SK-N-MC (cell line): ENCODE results near the gene HDAC7.

Experiments used
- DNase-seq: peaks from one replicate; pipeline ENCODE4 v3.0.0-alpha.2; 2011; ENCODE audit warnings: low read depth, low spot score
- H3K27ac ChIP-seq: fragments of 200-600 bp; sonication (generic); 2 replicates; pipeline ENCODE4 v1.5.1; 2016; ENCODE audit warnings: mixed run types
- H3K36me3 ChIP-seq: fragments of 200-600 bp; sonication (generic); 2 replicates; pipeline ENCODE4 v1.6.1; 2017; ENCODE audit warnings: antibody characterized with exemption, low read length, mixed read lengths; ENCODE audit not compliant: insufficient read depth
- H3K4me3 ChIP-seq: fragments of 200-600 bp; sonication (generic); 2 replicates; pipeline ENCODE4 v1.5.1; 2016
- H3K9ac ChIP-seq: fragments of 200-600 bp; sonication (generic); 2 replicates; pipeline ENCODE4 v1.8.0; 2017; ENCODE audit warnings: mixed run types, mixed read lengths; ENCODE audit not compliant: insufficient read length
- H3K9me3 ChIP-seq: fragments of 200-600 bp; sonication (generic); 2 replicates; pipeline ENCODE4 v1.6.1; 2017; ENCODE audit warnings: low read depth, mild to moderate bottlenecking, antibody characterized with exemption, low read length, moderate library complexity, mixed read lengths
- EZH2 ChIP-seq: fragments of 200-600 bp; sonication (generic); IDR thresholded peaks from one replicate; pipeline ENCODE4 v1.6.1; 2017; ENCODE audit warnings: antibody characterized with exemption
- FOXP2 ChIP-seq: optimal IDR thresholded peaks from 2 replicates; pipeline ENCODE3; 2011; ENCODE audit warnings: mild to moderate bottlenecking, moderate library complexity; ENCODE audit not compliant: insufficient read depth; ENCODE audit errors: extremely low read length, control extremely low read depth
- POLR2AphosphoS5 ChIP-seq: IDR thresholded peaks from 2 replicates; pipeline ENCODE4 v1.6.1; 2012; ENCODE audit warnings: mild to moderate bottlenecking, low read depth, low read length, borderline replicate concordance

The HDAC7 gene

GRCh38 chr12:47835831-47836155, 16.1 kb upstream of the HDAC7 start:
- no peak overlapping the region for H3K27ac ChIP-seq
- no peak for DNase-seq
- TF ChIP-seq POLR2AphosphoS5 (no peak), FOXP2 (no peak), EZH2 (no peak)

DNA sequence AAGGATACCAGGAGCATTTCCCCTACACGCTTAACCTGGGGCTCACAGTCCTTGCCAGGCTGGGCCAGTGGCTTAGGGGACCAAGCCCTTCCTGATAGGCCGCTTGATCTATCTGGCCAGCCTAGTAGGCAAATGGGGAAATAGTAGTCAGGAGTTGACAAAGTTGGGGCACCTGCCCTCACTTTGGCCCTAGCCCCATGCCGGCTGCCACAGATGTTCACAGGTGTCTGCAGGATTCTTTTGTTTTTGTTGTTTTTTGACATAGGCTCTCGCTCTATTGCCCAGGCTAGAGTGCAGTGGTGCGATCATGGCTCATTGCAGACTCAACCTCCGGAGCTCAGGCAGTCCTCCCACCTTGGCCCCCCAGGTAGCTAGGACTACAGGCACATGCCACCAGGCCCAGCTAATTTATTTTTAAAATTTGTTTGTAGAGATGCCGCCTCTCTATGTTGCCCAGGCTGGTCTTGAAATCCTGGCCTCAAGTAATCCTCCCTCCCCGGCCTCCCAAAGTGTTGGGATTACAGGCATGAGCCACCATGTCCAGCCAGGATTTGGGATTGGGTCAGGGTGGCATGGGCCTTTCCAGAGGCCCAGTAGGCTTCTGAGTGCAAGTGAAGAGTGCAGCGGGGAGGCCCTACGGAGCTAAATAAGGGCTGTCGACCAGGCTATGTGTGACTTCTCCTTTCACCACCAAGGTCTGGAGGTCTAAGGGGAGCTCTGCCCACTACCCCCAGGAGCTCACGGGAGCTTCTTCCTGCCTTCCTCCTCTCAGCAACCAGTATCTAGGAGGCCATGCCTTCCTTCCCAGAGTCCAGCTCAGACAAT, 15.5 kb upstream of the HDAC7 start:
- no peak for DNase-seq
- no peak overlapping the region for H3K27ac ChIP-seq
- TF ChIP-seq FOXP2, result no peak
- TF ChIP-seq POLR2AphosphoS5, result no peak
- no peak for TF ChIP-seq EZH2
- no peak overlapping the region for H3K9ac ChIP-seq
- no peaks in the 10 kb centered on the region for H3K36me3 ChIP-seq
- H3K9me3 ChIP-seq, result no peaks in the 10 kb centered on the region
- H3K4me3 ChIP-seq, result no peak overlapping the region

More at GRCh38 chr12:47835831-47836155, 16.1 kb upstream of the HDAC7 start:
- Histone ChIP-seq H3K36me3 (no peaks in the 10 kb centered on the region), H3K4me3 (no peak overlapping the region), H3K9me3 (no peaks in the 10 kb centered on the region), H3K9ac (no peak overlapping the region)

DNA sequence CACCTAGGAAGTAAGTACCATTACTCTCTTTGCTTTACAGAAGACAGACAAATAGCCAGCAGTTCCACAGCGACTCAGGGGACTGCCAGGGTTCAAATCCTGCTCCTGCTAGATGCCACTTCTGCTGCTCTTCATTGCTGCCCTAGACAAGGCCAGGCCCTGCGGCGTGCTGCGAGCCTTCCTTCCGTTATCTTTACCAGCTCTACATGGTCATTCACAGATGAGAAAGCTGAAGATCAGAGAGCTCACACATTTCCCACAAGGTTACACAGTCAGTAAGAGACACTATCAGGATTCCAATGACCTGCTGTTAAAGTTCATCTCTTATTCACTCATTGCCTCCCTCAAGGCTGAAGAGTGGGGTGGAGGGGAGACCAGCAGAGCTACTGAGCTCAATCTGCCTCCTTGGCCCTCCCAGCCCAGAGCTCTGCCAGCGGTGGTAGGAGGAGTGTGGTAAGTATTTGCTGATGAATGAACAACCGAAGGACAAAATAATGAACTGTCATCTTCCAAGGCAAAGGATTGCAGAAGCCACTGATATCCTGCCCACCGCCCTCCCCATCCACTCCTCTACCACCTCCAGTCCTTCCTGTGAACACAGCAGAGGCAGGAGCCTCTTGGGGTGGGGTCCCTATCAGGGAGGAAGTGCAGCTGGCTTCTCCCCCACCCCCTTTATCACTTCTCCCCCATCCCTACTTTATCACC, 14.6 kb upstream of the HDAC7 start:
- DNase-seq, result no peak

DNA sequence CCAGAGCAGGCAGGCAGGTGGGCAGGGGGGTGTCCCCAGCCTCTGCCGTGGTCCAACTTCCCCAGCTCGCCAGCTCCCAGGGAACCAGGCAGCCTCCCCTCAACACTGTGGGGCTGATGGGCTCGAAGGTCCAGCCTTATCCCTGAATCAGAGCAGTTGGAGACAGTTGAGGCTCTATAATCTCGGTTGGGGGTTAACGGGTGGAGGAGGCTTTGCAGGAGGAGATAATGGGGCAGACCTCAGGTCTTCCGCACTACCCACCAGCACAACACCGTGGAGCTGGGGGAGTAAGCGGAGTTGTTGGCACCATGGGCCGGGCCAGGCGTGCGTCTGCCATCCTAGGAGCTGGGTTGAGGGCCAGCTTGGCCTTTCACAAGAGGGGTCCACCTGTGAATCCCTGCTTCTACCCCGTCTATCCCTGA, 13.9 kb upstream of the HDAC7 start:
- no peak for DNase-seq
- TF ChIP-seq EZH2 (no peak), POLR2AphosphoS5 (no peak), FOXP2 (no peak)
- no peak overlapping the region for H3K27ac ChIP-seq
- H3K36me3 ChIP-seq, result no peaks in the 10 kb centered on the region
- no peaks in the 10 kb centered on the region for H3K9me3 ChIP-seq
- no peak overlapping the region for H3K4me3 ChIP-seq
- no peak overlapping the region for H3K9ac ChIP-seq

More for the DNA sequence above, 14.6 kb upstream of the HDAC7 start:
- H3K27ac ChIP-seq, result no peak overlapping the region
- no peaks in the 10 kb centered on the region for H3K9me3 ChIP-seq
- no peak overlapping the region for H3K9ac ChIP-seq
- TF ChIP-seq EZH2, result no peak
- TF ChIP-seq FOXP2, result no peak
- no peak for TF ChIP-seq POLR2AphosphoS5
- H3K4me3 ChIP-seq, result no peak overlapping the region
- no peaks in the 10 kb centered on the region for H3K36me3 ChIP-seq

- Histone ChIP-seq H3K9ac (no peak overlapping the region), H3K27ac (no peak overlapping the region), H3K4me3 (no peak overlapping the region), H3K36me3 (no peaks in the 10 kb centered on the region), H3K9me3 (no peaks in the 10 kb centered on the region)
- no peak for DNase-seq
- TF ChIP-seq POLR2AphosphoS5 (no peak), FOXP2 (no peak), EZH2 (no peak)
Observed at GRCh38 chr12:47832263-47832933, 12.7 kb upstream of the HDAC7 start.

DNA sequence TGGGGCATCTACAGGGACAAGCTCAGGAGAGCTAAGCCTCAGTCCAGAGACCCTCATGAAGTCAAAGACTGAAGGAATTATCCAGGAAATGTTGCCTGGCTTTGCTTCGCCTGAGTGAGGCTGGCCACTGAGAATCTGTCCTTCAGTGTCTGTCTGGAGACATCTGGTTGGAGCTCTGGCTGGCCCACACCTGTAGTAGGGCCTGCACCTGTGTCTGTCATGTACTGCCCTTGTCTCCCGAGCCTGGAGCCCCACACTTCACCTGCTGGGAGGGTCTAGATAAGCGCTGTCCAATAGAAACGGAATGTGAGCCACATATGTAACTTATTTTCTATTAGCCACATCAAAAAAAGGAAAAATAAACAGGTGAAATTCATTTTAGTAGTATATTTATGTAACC, 9.9 kb upstream of the HDAC7 start:
- no peak overlapping the region for H3K9ac ChIP-seq
- no peak for TF ChIP-seq FOXP2
- no peak for TF ChIP-seq EZH2
- TF ChIP-seq POLR2AphosphoS5, result no peak
- H3K27ac ChIP-seq, result 0 out of 2 replicates have a peak overlapping the region, but pooled peaks have one; percentile 42
- no peak overlapping the region for H3K4me3 ChIP-seq
- DNase-seq, result no peak
- no peaks in the 10 kb centered on the region for H3K9me3 ChIP-seq
- no peaks in the 10 kb centered on the region for H3K36me3 ChIP-seq

DNA sequence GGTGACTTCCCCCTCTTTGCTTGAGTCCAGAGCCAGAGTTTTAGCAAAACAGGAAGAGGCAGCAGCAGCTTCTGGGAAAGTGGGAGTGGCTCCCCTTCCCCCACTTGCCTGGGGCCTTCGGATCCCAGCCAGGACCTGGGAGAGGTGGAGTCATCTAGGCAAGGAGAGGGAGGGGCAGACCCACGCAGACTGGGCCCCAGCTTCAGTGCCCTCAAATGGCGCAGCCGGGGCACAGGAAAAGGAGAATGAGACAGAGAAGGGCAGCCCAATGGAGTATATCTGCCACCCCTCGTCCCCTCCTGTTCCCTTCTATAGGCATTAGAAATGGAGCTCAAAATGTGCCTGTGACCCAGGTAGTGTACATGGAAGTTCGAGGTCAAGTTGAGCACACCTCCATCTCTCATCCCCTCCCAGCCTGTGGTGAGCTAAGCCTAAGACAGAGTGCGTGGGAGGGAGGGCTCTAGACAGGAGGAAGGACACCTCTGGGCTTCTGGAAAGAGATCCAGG, 9.3 kb upstream of the HDAC7 start:
- peak overlapping the region; percentile 60 for H3K4me3 ChIP-seq
- H3K9ac ChIP-seq, result peak overlapping the region; percentile 43
- 0 out of 2 replicates have a peak overlapping the region, but pooled peaks have one; percentile 42 for H3K27ac ChIP-seq
- no peaks in the 10 kb centered on the region for H3K36me3 ChIP-seq
- DNase-seq, result no peak
- no peak for TF ChIP-seq EZH2
- TF ChIP-seq POLR2AphosphoS5, result peak; percentile 80
- TF ChIP-seq FOXP2, result peak; percentile 67
- H3K9me3 ChIP-seq, result no peaks in the 10 kb centered on the region
